Activated T-helper 1 cell treated with Interleukin-2 at 50 U/mL for 16 hours (primary cell): ENCODE measurements around the gene SLC38A7.

ENCODE experiments used
- DNase-seq: peaks from one replicate; pipeline ENCODE4 v3.0.0-alpha.2; 2020; ENCODE audit warnings: low read depth

Gene SLC38A7

DNA sequence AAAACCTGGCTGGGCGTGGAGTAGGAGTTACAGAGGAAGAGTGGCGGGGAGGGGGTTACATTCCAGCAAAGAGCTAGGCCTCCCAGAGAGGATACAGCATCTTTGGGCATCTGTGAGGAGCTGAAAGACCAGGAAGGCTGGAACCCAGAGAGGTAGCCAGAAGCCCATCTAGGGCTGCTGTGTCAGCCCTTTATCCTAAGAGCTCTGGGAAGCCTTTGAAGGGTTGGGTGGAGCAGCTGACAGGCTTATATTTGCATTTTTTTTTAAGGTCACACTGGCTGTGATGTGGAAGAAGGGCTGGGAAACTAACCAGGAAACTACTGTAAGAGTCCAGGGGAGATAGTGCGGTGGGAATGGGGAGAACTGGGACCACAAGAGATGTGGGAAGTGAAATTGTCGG is 48.1 kb downstream of the SLC38A7 start:
- DNase-seq = no peak

GRCh38 chr16:58635502-58635901 is 49.1 kb downstream of the SLC38A7 start:
- DNase-seq = no peak

DNA sequence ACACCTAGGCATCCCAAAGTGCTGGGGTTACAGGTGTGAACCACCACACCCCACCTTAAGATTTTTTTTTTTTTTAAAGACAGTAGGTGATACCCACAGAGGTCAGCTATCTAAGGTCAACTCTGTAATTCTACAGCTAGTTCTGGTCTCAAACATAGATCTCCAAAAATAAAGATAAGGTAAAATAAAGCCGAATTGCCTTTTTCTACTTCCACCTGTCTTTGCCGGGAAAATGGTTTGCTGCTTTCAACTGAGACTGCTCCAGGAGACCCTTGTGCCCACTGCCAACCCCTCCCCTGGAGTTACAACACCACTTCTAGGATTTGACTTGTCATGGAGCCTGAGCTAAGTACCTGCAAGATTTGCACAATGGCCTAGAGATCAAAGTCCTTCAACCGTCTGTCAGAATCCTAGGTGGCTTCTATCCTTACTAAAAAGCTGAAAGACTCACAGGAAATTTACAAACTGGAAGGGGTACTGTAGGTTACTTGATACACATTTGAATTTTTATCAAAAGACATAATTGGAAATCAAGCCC is 50.2 kb downstream of the SLC38A7 start:
- no peak for DNase-seq

GRCh38 chr16:58629733-58630640 is 54.6 kb downstream of the SLC38A7 start, which contains the start of gene CNOT1:
Gene CNOT1, minus strand, starts transcription at chr16:58629826. Its CDS starts 30,489 bp downstream, at chr16:58599337.
- peak; percentile 96 for DNase-seq

DNA sequence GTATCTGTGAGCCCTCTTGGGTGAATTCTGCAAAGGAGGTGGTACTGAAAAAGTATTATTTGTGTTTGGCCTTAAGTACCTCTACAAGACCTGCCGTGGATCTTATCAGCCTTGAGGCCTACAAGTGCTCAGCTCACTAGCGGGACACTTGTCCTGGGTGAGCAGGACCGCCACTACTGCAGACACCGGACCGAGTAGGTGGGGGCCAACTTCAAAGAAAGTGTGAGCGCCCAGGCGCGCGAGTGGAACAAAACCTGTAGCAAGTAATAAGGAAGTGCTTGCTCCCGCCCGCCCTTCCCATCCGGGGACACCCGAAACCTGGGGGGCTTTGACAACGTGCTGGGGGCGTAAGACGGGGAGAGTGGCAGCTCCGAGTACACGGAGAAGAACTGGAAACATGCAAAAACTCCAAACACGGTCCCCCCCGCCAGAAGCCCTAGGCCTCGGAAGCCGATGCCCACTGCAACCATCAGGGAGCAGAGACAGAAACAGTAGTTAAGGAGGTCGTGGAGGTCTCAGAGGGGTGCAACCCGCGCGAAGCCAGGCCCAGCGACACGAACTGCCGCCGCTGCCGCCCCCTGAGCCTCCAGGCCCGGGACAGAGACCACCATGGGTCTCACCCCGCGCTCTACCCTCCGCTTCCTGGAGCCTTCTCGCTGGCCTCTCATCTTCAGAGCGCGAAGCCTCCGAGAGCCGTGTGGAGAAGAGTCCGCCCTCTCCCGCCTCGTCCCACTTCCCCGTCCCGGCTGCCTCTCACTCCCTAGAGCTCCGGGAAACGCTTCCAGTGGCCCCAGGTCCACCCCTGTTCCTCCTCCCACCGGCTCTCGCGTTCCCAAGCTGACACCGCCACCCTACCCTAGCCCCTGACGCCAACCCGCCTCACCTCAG is 55.5 kb downstream of the SLC38A7 start:
- peak; percentile 36 for DNase-seq

- no peak for DNase-seq
Observed at GRCh38 chr16:58624209-58624608, 60.4 kb downstream of the SLC38A7 start.

GRCh38 chr16:58620396-58620795 is 64.2 kb downstream of the SLC38A7 start:
- DNase-seq = no peak

DNA sequence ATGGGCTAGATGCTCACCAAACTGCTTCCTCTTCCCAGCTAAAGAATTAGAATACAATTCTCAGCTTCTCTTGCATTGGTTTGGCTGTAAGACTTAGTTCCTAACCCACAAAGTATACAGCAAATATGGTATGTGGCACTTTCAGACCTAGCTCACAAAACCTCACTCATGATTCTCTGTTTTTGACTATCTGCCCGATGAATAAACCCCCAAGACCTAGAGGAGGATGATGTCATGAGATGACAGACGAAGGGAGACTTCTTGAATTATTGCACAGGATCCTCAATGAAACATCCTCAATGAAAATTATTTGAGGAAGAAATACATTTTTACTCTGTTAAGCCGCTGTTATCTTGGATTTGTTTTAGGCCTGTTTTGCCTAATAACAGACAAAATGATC is 69.3 kb downstream of the SLC38A7 start:
- no peak for DNase-seq
